Stromal cell of bone marrow (primary cell): ENCODE measurements around the gene CCDC107.
A peak's percentile ranks its signal among the peaks of the same experiment; 100 is the strongest.
"Not testable (repeated sequence)": the region's sequence is repeated elsewhere in the genome, so short reads cannot be mapped to it uniquely, and the experiment has no call there.

Experiments used
- DNase-seq: peaks from one replicate; pipeline ENCODE4 v3.0.0-alpha.2; 2012; ENCODE audit warnings: low read depth

The CCDC107 gene

GRCh38 chr9:35658137-35658967, at the start of gene CCDC107:
Gene CCDC107 (plus strand): TSS chr9:35658292. CDS start chr9:35658380, 88 bp downstream.
- DNase-seq: no peak

GRCh38 chr9:35609001-35609819, 48.9 kb upstream of the CCDC107 start:
- no peak for DNase-seq

- DNase-seq: no peak
Observed at GRCh38 chr9:35609820-35610163, 48.3 kb upstream of the CCDC107 start.

- DNase-seq: no peak
Observed at GRCh38 chr9:35611230-35611797, 46.8 kb upstream of the CCDC107 start.

GRCh38 chr9:35612066-35612465, 46.0 kb upstream of the CCDC107 start:
- DNase-seq: not testable (repeated sequence)

- DNase-seq: no peak
Observed at GRCh38 chr9:35612843-35613242, 45.2 kb upstream of the CCDC107 start.

GRCh38 chr9:35615981-35616680, 42.0 kb upstream of the CCDC107 start:
- DNase-seq: no peak

- DNase-seq: peak; percentile 22
Observed at GRCh38 chr9:35616681-35617459, 41.2 kb upstream of the CCDC107 start.

- DNase-seq: no peak
Observed at GRCh38 chr9:35617548-35617947, 40.5 kb upstream of the CCDC107 start.

- DNase-seq: no peak
Observed at GRCh38 chr9:35618325-35618727, 39.8 kb upstream of the CCDC107 start, which contains the start of gene CD72. Gene CD72 (minus strand): TSS chr9:35618413. CDS start chr9:35618303, 110 bp downstream.

- DNase-seq: no peak
Observed at GRCh38 chr9:35618854-35619799, 39.0 kb upstream of the CCDC107 start.

GRCh38 chr9:35619800-35620158, 38.3 kb upstream of the CCDC107 start:
- DNase-seq: no peak

GRCh38 chr9:35627575-35627974, 30.5 kb upstream of the CCDC107 start:
- no peak for DNase-seq

GRCh38 chr9:35628389-35628991, 29.6 kb upstream of the CCDC107 start:
- no peak for DNase-seq

GRCh38 chr9:35629597-35629996, 28.5 kb upstream of the CCDC107 start:
- DNase-seq: no peak

GRCh38 chr9:35635730-35636129, 22.4 kb upstream of the CCDC107 start:
- DNase-seq: no peak

GRCh38 chr9:35636135-35636876, 21.8 kb upstream of the CCDC107 start:
- DNase-seq: no peak

GRCh38 chr9:35636877-35637246, 21.2 kb upstream of the CCDC107 start:
- DNase-seq: not testable (repeated sequence)

GRCh38 chr9:35637427-35637955, 20.6 kb upstream of the CCDC107 start:
- not testable (repeated sequence) for DNase-seq
